Measurements from ENCODE around the gene HERC3.

The HERC3 gene

DNA sequence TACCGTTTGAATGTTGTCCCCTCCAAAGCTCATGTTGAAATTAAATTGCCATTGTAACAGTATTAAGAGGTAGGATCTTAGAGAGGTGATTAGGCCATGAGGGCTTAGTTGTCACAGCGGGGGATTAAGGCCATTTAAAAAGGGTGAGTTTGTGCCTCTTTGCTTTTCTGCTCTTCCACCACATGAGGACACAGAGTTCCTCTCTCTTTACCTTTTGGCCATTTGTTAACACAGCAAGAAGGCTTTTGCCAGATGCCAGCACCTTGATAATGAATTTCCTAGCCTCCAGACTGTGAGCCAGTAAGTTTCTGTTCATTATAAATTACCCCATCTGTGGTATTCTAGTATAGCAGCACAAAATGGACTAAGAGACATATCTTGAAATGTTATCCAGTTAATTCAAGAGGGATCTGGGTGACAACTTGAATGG lies 7.8 kb upstream of the HERC3 start:
- Histone ChIP-seq H3K9me3 (ENCODE audit: control insufficient read depth in 5 of 5, low read length in 5 of 5) (no peaks in the 10 kb centered on the region), H3K27me3 (ENCODE audit: control insufficient read depth in 5 of 5, insufficient read depth in 4 of 5, low read length in 5 of 5) (no peaks in the 10 kb centered on the region), H3K4me1 (ENCODE audit: control insufficient read depth in 5 of 5, insufficient read depth in 5 of 5, low read length in 5 of 5) (no peaks in the 10 kb centered on the region), H3K4me3 (ENCODE audit: low read depth in 1 of 5, low read length in 5 of 5) (no peak overlapping the region), H3K36me3 (ENCODE audit: control insufficient read depth in 5 of 5, insufficient read depth in 5 of 5, low read length in 5 of 5) (peaks cover 0 to 5% (median 0%) of the 10 kb centered on the region in 5 donors), H3K9ac (ENCODE audit: low read length in 5 of 5) (no peak overlapping the region), H3K27ac (ENCODE audit: low read depth, low read length) (no peak overlapping the region)

- H3K36me3 ChIP-seq (ENCODE audit: control insufficient read depth in 5 of 5, insufficient read depth in 5 of 5, low read length in 5 of 5), result peaks cover 0 to 6% (median 0%) of the 10 kb centered on the region in 5 donors
- no peaks in the 10 kb centered on the region for H3K9me3 ChIP-seq (ENCODE audit: control insufficient read depth in 5 of 5, low read length in 5 of 5)
- peaks cover 0 to 2% (median under 1%) of the 10 kb centered on the region in 5 donors for H3K4me1 ChIP-seq (ENCODE audit: control insufficient read depth in 5 of 5, insufficient read depth in 5 of 5, low read length in 5 of 5)
- H3K4me3 ChIP-seq (ENCODE audit: low read depth in 1 of 5, low read length in 5 of 5), result no peak overlapping the region
- H3K27ac ChIP-seq (ENCODE audit: low read depth, low read length), result no peak overlapping the region
- no peaks in the 10 kb centered on the region for H3K27me3 ChIP-seq (ENCODE audit: control insufficient read depth in 5 of 5, insufficient read depth in 4 of 5, low read length in 5 of 5)
- H3K9ac ChIP-seq (ENCODE audit: low read length in 5 of 5), result no peak overlapping the region
Observed at GRCh38 chr4:88585917-88586316, 6.4 kb upstream of the HERC3 start.

GRCh38 chr4:88587306-88587705 lies 5.0 kb upstream of the HERC3 start:
- H3K27me3 ChIP-seq (ENCODE audit: control insufficient read depth in 5 of 5, insufficient read depth in 4 of 5, low read length in 5 of 5), result no peaks in the 10 kb centered on the region
- no peak overlapping the region for H3K9ac ChIP-seq (ENCODE audit: low read length in 5 of 5)
- peaks cover 0 to 6% (median 0%) of the 10 kb centered on the region in 5 donors for H3K36me3 ChIP-seq (ENCODE audit: control insufficient read depth in 5 of 5, insufficient read depth in 5 of 5, low read length in 5 of 5)
- H3K4me3 ChIP-seq (ENCODE audit: low read depth in 1 of 5, low read length in 5 of 5), result no peak overlapping the region
- H3K9me3 ChIP-seq (ENCODE audit: control insufficient read depth in 5 of 5, low read length in 5 of 5), result no peaks in the 10 kb centered on the region
- no peak overlapping the region for H3K27ac ChIP-seq (ENCODE audit: low read depth, low read length)
- peaks cover 0 to 13% (median 8%) of the 10 kb centered on the region in 5 donors for H3K4me1 ChIP-seq (ENCODE audit: control insufficient read depth in 5 of 5, insufficient read depth in 5 of 5, low read length in 5 of 5)

- Histone ChIP-seq H3K36me3 (ENCODE audit: control insufficient read depth in 5 of 5, insufficient read depth in 5 of 5, low read length in 5 of 5) (peaks cover 7 to 21% (median 9%) of the 10 kb centered on the region in 5 donors), H3K9ac (ENCODE audit: low read length in 5 of 5) (peak overlapping the region in 4 of 5 donors; percentile 63 to 93 (median 75)), H3K9me3 (ENCODE audit: control insufficient read depth in 5 of 5, low read length in 5 of 5) (no peaks in the 10 kb centered on the region), H3K27me3 (ENCODE audit: control insufficient read depth in 5 of 5, insufficient read depth in 4 of 5, low read length in 5 of 5) (no peaks in the 10 kb centered on the region), H3K4me3 (ENCODE audit: low read depth in 1 of 5, low read length in 5 of 5) (peak overlapping the region; percentile 75 to 90 (median 87)), H3K27ac (ENCODE audit: low read depth, low read length) (peak overlapping the region; percentile 86), H3K4me1 (ENCODE audit: control insufficient read depth in 5 of 5, insufficient read depth in 5 of 5, low read length in 5 of 5) (peaks cover 0 to 22% (median 17%) of the 10 kb centered on the region in 5 donors)
Observed at GRCh38 chr4:88592600-88593448, 544 bp downstream of the HERC3 start.

DNA sequence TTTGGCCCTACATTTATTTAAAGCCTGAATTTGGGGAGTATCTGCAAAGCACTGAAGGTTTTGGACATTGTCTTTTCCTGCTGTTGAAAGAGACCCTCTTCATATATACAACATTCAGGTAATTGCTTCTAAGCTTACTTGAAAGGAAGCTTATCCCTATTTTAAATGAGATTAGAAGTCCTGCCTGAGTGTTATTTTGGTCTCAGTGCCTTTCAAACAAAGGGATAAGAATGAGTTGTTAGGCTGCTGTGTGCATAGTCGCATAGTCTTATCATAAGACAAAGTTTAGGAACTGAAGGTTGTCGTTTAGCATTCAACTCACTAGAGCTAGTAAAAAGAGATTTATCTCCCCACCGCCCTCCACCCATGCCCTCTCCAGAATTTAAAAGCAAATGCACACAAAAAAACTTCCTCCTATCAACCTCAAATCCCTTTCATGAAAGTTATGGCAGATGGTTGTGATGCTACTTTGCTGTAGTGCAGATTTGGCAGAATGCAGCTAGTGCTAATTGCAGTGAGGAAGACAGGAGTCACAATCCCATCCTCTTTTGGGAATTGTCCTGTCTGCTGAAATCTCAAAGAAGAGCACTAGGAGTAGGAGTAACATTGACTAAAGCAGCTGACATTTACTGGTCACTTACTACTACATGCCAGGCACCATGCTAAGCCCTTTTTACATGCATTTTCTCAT lies 5.8 kb downstream of the HERC3 start:
- Histone ChIP-seq H3K27me3 (ENCODE audit: control insufficient read depth in 5 of 5, insufficient read depth in 4 of 5, low read length in 5 of 5) (no peaks in the 10 kb centered on the region), H3K27ac (ENCODE audit: low read depth, low read length) (no peak overlapping the region), H3K36me3 (ENCODE audit: control insufficient read depth in 5 of 5, insufficient read depth in 5 of 5, low read length in 5 of 5) (peaks cover 9 to 28% (median 14%) of the 10 kb centered on the region in 5 donors), H3K9ac (ENCODE audit: low read length in 5 of 5) (no peak overlapping the region), H3K4me3 (ENCODE audit: low read depth in 1 of 5, low read length in 5 of 5) (no peak overlapping the region), H3K4me1 (ENCODE audit: control insufficient read depth in 5 of 5, insufficient read depth in 5 of 5, low read length in 5 of 5) (peaks cover 0 to 19% (median 17%) of the 10 kb centered on the region in 5 donors), H3K9me3 (ENCODE audit: control insufficient read depth in 5 of 5, low read length in 5 of 5) (no peaks in the 10 kb centered on the region)

DNA sequence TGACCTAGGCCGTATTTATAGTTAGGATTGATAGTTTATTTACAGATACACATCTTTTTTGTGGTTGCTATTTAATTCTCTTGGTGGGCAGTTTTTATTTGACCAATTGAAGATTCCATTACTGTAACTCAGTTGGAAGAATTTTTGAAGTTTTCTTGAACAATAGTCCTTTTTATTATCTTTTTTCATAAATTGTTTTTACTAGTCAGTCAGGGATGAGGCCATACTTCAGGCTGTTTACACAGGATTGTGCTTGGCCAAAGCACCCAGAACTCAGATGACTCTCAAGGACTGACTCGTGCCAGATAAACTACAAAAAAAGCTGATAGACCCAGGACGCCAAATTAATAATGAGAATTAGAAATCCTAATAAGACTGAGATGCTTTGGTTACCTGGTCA lies 7.0 kb downstream of the HERC3 start:
- no peak overlapping the region for H3K27ac ChIP-seq (ENCODE audit: low read depth, low read length)
- peaks cover 0 to 10% (median 8%) of the 10 kb centered on the region in 5 donors for H3K4me1 ChIP-seq (ENCODE audit: control insufficient read depth in 5 of 5, insufficient read depth in 5 of 5, low read length in 5 of 5)

DNA sequence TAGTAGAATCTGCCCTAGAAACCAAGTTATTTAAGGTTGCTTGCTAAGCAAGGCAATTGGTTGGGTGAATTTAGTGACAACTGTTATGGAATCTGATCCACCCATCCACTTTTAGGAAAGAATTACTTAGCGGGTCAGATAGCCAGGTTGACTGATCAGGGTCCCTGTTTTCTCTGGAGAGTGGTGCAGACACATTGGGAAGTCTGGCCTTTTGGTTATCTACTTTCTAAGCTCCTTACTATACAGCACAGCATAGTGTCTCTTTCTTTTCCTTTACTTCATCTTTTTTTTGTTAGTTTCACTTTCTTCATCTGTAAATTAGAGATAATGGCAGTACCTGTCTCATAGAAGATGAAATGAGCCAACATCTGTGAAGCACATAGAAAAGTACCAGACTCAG lies 7.4 kb downstream of the HERC3 start:
- Histone ChIP-seq H3K4me1 (ENCODE audit: control insufficient read depth in 5 of 5, insufficient read depth in 5 of 5, low read length in 5 of 5) (peaks cover 0 to 10% (median 8%) of the 10 kb centered on the region in 5 donors), H3K27me3 (ENCODE audit: control insufficient read depth in 5 of 5, insufficient read depth in 4 of 5, low read length in 5 of 5) (no peaks in the 10 kb centered on the region), H3K4me3 (ENCODE audit: low read depth in 1 of 5, low read length in 5 of 5) (no peak overlapping the region), H3K27ac (ENCODE audit: low read depth, low read length) (no peak overlapping the region), H3K9ac (ENCODE audit: low read length in 5 of 5) (peak overlapping the region in 1 of 5 donors; percentile 39), H3K9me3 (ENCODE audit: control insufficient read depth in 5 of 5, low read length in 5 of 5) (no peaks in the 10 kb centered on the region), H3K36me3 (ENCODE audit: control insufficient read depth in 5 of 5, insufficient read depth in 5 of 5, low read length in 5 of 5) (peaks cover 9 to 28% (median 14%) of the 10 kb centered on the region in 5 donors)

More for the DNA sequence above, 7.0 kb downstream of the HERC3 start:
- Histone ChIP-seq H3K9ac (ENCODE audit: low read length in 5 of 5) (no peak overlapping the region), H3K4me3 (ENCODE audit: low read depth in 1 of 5, low read length in 5 of 5) (no peak overlapping the region), H3K27me3 (ENCODE audit: control insufficient read depth in 5 of 5, insufficient read depth in 4 of 5, low read length in 5 of 5) (no peaks in the 10 kb centered on the region), H3K36me3 (ENCODE audit: control insufficient read depth in 5 of 5, insufficient read depth in 5 of 5, low read length in 5 of 5) (peaks cover 9 to 28% (median 14%) of the 10 kb centered on the region in 5 donors), H3K9me3 (ENCODE audit: control insufficient read depth in 5 of 5, low read length in 5 of 5) (no peaks in the 10 kb centered on the region)

DNA sequence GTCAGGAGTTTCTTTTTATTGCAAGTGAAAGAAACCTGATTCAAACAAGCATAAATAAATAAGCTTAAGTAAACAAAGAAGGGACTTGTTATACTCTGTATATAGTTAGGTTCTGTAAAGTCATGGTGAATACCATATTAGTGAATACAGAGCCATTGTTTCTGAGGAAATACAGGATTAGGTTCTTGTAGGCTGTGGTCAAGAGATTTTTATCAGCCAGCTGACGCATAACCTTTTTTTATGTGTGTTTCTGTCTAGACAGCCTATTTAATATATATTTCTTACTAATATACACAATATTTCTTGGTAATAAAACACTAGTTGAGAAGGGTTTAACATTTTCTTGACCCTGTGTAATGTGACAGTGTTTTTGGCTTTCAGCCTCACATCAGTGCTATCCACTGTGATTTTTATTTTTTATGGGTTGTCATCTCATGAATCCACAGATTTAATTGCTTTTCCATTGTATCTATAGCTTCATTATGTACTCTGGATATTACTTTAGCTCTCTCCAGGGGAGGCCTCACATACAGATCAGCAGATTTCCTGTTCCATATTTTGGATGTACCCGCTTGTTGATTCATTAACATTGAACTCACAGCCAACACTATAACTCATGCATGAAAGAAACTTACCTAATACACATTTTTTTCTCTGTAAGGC lies 8.0 kb downstream of the HERC3 start:
- Histone ChIP-seq H3K27me3 (ENCODE audit: control insufficient read depth in 5 of 5, insufficient read depth in 4 of 5, low read length in 5 of 5) (no peaks in the 10 kb centered on the region), H3K27ac (ENCODE audit: low read depth, low read length) (no peak overlapping the region), H3K9ac (ENCODE audit: low read length in 5 of 5) (peak overlapping the region in 1 of 5 donors; percentile 39), H3K4me1 (ENCODE audit: control insufficient read depth in 5 of 5, insufficient read depth in 5 of 5, low read length in 5 of 5) (peaks cover 0 to 10% (median 8%) of the 10 kb centered on the region in 5 donors), H3K4me3 (ENCODE audit: low read depth in 1 of 5, low read length in 5 of 5) (no peak overlapping the region), H3K9me3 (ENCODE audit: control insufficient read depth in 5 of 5, low read length in 5 of 5) (no peaks in the 10 kb centered on the region), H3K36me3 (ENCODE audit: control insufficient read depth in 5 of 5, insufficient read depth in 5 of 5, low read length in 5 of 5) (peaks cover 9 to 28% (median 14%) of the 10 kb centered on the region in 5 donors)

DNA sequence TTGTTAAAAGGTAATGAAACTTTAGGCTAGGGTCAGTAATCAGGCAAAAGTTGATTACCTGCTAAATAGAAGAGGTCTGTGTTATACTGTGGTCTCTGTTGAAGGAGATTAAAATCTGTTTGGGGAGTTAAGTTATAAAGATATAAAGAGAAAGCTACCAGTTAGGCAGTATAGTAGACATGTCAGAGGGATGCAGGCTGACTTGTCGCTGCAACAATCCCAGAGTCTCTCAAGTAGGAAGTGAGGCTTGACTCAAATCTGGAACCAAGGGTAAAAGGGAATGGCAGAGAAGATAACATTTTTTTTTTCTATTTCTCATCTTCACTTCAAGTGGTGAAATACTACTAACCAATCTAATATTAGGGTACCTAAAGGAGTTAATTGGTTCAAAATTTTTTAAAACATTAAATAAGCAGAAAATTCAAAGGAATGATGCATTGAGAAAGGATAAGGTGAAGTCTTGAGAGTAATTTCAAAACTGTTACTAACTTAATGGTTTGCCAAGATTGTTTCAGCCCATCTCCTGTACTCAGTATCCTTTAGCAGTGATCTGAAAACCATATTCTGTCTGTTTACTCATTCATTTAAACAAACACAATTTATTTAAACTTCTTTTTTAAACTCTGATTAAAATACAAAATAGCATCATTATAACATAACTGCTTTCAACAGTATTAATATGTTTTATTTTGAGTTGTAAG lies 12.8 kb downstream of the HERC3 start:
- no peak overlapping the region for H3K9ac ChIP-seq (ENCODE audit: low read length in 5 of 5)
- no peaks in the 10 kb centered on the region for H3K9me3 ChIP-seq (ENCODE audit: control insufficient read depth in 5 of 5, low read length in 5 of 5)
- H3K36me3 ChIP-seq (ENCODE audit: control insufficient read depth in 5 of 5, insufficient read depth in 5 of 5, low read length in 5 of 5), result peaks cover 10 to 32% (median 16%) of the 10 kb centered on the region in 5 donors
- no peak overlapping the region for H3K4me3 ChIP-seq (ENCODE audit: low read depth in 1 of 5, low read length in 5 of 5)
- peaks cover 0 to 6% (median 0%) of the 10 kb centered on the region in 5 donors for H3K4me1 ChIP-seq (ENCODE audit: control insufficient read depth in 5 of 5, insufficient read depth in 5 of 5, low read length in 5 of 5)
- H3K27ac ChIP-seq (ENCODE audit: low read depth, low read length), result no peak overlapping the region
- H3K27me3 ChIP-seq (ENCODE audit: control insufficient read depth in 5 of 5, insufficient read depth in 4 of 5, low read length in 5 of 5), result no peaks in the 10 kb centered on the region
